GM12874 (cell line): Measurements from ENCODE around the gene HIGD1B.

Experiments used
- CTCF ChIP-seq: IDR thresholded peaks from 2 replicates; pipeline ENCODE4 v1.5.1; 2011; ENCODE audit warnings: low read depth, mild to moderate bottlenecking, control low read depth, low read length, moderate library complexity; ENCODE audit not compliant: insufficient read depth

Gene HIGD1B

DNA sequence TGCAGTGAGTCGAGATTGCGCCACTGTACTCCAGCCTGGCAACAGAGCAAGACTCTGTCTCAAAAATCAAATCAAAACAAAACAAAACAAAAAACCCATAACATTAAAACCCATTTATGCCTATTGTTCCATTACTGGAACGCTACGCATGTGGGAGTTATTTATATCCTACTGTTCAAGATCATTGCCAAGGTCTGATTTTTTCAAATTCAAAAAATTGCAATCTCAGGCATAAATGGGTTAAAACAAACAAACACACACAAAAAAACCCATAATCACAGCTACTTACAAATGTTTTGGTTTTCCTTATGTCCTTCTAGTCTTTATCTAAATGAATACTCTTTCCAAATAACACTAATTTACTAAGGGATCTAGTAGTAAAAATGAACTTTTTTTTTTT, 35.4 kb upstream of the HIGD1B start:
- no peak for TF ChIP-seq CTCF

GRCh38 chr17:44820631-44821212, 27.0 kb upstream of the HIGD1B start:
- TF ChIP-seq CTCF = no peak

DNA sequence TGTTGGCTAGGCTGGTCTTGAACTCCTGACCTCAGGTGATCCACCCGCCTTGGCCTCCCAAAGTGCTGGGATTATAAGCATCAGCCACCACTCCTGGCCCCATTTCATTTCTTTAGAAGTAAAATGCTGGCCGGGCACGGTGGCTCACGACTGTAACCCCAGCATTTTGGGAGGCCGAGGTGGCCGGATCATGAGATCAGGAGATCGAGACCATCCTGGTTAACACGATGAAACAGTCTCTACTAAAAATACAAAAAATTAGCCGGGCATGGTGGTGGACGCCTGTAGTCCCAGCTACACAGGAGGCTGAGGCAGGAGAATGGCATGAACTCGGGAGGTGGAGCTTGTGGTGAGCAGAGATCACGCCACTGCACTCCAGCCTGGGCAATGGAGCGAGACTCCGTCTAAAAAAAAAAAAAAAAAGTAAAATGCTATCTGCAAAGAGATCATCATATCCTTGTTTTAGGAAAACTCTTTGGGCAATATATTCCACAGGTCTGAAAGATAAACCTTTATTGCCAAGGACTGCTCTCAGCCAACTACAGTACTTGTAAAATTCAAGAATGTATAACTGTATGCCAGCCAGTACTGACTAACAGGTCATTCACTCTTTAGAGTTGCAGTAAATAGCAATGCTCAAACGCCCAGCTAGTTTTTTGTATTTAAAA, 21.4 kb upstream of the HIGD1B start:
- no peak for TF ChIP-seq CTCF

DNA sequence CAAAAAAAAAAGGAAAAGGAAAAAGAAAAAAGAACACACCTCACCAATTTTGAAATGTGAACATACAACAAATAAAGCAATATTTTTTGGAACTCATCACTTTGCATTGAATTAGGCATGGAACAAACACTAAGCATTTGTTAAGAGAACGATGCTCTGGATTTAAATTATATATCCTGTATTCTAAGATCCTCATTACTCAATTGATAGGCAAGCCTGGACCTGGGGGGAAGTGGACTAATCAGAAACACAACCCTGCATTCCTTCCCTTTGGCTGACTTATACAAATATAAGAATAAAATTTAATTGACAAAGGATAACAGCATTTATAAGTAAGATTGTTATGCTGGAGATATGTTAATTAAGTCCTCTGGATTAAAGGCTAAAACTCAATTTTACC, 19.8 kb upstream of the HIGD1B start:
- TF ChIP-seq CTCF = no peak

DNA sequence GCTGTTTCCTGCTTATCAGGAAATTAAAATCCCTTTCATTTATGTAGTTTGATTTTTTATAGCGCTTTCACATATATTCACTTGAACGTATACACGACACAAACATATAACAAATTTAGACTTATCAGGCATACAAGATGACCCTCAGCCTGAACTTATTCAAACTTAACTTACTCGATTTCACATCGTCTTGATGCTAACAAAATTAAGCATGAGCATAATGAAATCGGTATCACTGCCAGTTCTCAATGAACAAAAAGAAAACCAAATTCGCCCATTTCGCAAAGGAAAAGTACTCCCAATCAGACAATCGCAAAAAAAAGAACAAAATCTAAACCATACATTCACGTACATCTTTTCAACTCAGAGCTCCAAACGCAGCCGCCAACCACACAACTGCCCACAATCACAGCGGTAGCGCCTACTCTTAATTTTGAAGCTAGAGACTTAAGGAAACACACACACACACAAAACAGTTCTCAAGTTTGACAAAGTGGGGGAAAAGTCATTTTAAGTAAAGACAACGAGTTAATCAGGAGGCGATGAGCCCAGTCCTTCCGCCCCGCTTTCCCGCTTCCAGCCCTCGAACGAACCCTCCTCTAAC, 18.7 kb upstream of the HIGD1B start:
- TF ChIP-seq CTCF = no peak

DNA sequence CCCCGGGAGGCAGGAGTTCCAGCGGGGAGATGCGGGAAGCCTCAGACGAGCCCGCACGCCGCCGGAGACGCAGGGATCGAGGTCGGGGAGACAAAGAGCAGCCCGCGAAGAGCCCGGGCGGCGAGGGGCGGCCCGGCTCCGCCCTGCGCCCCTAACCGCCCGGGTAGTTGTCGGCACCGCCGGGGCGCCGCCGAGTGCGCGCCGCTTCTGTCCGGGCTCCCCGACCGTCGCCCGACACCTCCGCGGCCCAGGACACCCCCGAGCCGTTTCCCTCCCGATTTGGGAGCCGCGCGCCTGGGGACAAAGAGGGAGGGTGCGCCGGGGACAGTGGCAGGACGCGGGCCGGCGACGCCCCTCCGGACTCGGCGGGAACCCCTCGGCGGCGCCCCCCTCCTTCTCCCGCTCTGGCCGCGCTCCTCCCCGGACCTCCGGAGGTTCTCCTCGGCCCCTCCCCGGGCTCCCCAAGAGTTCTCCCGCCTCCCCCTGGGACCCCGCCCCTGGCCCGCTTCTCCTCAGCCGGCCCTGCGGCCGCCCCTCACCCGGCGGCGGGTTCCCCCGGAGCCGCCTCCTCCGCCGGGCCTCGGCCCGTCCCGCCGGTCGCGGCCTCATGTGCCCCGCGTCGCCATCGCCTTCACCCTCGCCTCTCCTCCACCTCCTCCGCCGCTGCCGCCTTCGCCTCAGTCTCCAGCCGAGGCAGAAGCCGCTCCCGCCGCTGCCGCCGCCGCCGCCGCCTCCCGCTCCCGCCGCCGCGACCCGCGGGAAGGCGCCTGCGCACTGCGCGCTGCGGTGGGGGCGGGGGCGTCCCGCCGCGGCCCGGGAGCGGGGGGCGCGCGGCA, 17.9 kb upstream of the HIGD1B start, which contains the start of gene GJC1:
GJC1 (minus strand) TSS at position 765 of the 836 bp plus-strand sequence. CDS start 24,470 bp downstream, outside the sequence.
- TF ChIP-seq CTCF = no peak
